ENCODE measurements around the gene TPX2.

DNA sequence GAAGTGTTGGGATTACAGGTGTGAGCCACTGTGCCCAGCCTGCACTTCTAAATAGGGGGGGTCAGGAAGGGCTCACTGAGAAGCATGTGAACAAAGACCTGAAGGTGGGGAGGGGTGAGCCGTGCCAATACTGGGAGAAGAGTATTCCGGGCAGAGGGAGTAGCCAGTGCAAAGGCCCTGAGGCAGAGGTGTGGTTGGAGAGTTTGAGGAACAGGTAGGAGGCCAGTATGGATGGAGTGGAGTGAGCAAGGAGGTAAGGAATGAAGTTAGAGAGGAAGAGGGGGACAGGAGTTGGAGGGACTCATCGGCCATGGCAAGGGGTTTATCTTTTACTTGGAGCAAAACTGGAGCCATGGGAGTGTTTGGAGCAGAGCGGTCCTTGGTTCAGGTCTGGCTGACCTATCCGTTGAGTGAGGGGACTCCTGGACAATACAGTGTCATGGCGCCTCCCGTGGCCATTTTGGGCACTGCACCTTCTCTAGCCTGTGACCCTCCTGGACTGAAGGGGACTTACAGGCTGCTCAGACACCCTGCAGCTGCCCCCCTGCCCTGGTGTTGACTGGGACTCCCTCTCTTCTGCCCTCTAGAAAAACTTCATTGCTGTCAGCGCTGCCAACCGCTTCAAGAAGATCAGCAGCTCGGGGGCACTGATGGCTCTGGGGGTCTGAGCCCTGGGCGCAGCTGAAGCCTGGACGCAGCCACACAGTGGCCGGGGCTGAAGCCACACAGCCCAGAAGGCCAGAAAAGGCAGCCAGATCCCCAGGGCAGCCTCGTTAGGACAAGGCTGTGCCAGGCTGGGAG, 94.2 kb downstream of the TPX2 start:
- TF ChIP-seq, protein P1, sequence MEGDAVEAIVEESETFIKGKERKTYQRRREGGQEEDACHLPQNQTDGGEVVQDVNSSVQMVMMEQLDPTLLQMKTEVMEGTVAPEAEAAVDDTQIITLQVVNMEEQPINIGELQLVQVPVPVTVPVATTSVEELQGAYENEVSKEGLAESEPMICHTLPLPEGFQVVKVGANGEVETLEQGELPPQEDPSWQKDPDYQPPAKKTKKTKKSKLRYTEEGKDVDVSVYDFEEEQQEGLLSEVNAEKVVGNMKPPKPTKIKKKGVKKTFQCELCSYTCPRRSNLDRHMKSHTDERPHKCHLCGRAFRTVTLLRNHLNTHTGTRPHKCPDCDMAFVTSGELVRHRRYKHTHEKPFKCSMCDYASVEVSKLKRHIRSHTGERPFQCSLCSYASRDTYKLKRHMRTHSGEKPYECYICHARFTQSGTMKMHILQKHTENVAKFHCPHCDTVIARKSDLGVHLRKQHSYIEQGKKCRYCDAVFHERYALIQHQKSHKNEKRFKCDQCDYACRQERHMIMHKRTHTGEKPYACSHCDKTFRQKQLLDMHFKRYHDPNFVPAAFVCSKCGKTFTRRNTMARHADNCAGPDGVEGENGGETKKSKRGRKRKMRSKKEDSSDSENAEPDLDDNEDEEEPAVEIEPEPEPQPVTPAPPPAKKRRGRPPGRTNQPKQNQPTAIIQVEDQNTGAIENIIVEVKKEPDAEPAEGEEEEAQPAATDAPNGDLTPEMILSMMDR (IDR thresholded peaks at IDR 0.05; ENCODE audit: low read length) = peak; percentile 74
- TF ChIP-seq EZH2 (IDR thresholded peaks at IDR 0.05; ENCODE audit: borderline replicate concordance, low read length) = no peak
